Activated CD4-positive, alpha-beta T cell treated with anti-CD3 and anti-CD28 coated beads for 24 hours (primary cell): ENCODE results near the gene GRID1.

Experiments
- DNase-seq, 2 donors: peaks; one replicate each; pipeline ENCODE4 v3.0.0-alpha.2; 2020; ENCODE audit warnings: low read depth in 2 of 2

Gene GRID1

GRCh38 chr10:86213148-86213547 lies 153.4 kb downstream of the GRID1 start:
- no peak for DNase-seq

GRCh38 chr10:86212391-86212700 lies 154.2 kb downstream of the GRID1 start:
- no peak for DNase-seq

DNA sequence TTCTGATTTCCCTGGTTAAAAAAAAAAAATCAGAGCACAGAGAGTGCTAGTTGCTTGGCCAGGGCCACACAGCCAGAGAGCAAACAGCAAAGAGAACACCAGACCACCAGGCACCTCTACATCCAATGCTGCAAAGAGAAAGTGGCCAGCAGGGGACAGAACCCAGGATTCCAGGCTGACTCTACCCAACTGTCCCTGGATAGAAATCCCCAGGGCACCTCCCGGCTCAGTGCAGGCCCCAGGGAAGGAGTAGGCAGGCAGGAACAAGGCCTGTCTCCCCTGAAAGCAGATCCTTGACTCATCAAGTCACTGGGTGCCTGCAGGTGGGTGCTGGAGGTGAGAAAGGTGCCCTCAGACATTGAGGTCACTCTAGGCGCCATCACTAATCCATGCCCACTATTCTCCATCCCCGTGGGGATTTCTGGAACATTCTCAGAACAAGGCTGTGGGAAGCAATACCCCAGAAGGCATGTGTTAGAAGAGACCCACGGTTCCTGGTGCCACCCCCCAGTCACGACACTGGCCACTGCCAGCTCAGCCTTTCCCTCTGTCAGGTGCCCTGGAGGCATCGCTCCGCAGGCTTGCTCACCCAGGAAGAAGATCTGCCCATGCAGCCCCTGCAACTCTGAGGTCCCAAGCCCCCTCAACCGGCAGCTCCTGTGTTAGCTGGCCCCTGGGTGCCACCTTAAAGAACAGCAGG lies 154.8 kb downstream of the GRID1 start:
- DNase-seq = no peak

DNA sequence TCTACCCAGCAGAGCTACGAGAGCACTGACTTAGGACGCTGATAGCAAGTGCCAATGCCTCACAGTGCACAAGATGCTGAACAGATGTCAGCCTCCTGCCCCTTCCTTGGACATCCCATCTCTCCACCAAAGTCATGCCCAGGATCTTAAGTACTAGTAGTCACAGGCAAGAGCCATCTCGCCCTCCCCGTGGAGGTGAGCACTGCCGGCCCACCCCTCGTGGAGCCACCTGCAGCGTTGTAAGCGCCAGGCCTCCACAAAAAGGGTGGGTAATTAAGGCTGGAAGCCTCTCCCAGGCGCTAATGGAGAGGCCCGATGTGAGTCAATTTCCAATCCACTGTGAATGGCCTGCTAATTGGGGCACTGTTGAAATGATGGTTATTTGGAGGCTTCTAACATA lies 156.2 kb downstream of the GRID1 start:
- DNase-seq = no peak

DNA sequence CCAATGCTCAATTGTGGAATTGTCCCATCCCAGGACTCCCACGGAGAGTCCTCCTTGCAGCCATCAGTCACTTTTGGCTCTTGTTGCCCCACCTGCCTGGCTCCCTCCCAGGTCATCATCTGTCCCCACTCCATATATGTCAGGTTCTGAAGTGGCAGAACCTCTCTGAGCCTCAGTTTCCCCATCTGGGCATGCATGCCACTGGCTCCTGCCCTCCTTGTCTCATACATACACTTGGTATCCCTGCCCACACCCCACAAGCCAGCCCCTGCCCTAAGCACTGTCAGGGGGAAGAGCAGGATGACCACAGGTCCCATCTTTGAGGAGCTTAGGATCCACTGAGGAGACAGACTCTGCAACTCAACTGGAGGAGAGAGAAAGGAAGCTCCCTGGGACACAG lies 156.9 kb downstream of the GRID1 start:
- no peak for DNase-seq

DNA sequence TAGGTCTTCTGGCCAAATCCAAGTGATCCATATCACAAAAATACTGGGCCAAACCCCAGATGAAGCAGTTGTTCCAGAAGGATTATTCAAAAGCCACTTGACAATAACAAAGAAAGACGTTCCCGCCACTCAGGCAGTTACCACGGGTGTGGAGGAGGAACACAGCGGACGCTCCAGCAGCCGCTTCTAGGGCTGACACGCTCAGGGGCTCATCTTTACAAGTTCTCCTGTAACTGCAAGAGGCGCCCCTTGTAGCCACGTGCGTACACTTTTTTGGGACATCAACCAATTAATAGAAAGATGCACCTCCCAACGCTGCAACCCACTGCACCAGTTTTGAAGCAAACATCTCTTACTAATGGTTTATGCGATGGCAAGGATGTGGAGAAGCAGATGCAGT lies 159.4 kb downstream of the GRID1 start:
- DNase-seq = no peak

GRCh38 chr10:86206240-86206579 lies 160.4 kb downstream of the GRID1 start:
- DNase-seq = no peak

DNA sequence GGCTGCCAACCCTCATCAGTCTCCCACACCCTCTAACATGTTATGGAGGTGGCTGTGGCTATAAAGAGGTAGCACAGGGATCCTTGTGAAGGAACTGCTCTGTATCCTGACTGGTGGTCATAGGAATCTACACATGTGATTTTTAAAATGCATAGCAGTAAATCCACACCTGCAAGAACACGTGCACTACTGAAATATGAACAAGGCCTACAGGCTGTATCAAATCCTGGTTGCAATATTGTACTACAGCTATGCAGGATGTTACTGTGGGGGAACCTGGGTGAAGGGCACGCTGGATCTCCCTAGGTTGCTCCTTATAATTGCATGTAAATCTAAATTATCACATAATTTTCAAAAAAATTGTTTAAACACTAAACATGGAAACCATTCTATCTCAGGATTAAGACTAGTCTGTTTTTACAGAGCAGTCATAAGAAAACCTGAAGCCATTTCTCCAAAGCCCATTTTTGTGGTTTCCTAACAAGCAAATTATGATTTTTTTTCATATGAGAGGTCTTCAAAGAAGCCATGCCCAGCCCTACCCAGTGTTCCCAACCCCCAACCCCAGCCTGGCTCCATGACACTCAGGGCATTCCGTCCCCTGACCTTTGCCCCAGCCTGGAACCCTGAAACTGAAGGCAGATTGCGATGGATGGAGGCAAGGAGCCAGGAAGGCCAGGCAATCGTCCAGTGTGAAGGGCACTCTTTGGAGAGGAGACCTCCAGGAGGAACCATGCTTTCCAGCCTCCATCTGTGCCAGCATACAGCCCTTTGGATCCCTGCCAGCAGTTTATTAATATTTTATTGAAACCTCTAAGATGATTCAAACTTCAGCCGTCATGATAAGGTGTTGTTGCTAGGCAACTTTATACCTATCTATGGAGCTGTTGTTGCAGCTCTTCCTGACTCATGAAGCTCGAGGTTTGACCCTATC lies 161.0 kb downstream of the GRID1 start:
- no peak for DNase-seq

- DNase-seq = no peak
Measured at GRCh38 chr10:86204421-86205305, 161.9 kb downstream of the GRID1 start.

DNA sequence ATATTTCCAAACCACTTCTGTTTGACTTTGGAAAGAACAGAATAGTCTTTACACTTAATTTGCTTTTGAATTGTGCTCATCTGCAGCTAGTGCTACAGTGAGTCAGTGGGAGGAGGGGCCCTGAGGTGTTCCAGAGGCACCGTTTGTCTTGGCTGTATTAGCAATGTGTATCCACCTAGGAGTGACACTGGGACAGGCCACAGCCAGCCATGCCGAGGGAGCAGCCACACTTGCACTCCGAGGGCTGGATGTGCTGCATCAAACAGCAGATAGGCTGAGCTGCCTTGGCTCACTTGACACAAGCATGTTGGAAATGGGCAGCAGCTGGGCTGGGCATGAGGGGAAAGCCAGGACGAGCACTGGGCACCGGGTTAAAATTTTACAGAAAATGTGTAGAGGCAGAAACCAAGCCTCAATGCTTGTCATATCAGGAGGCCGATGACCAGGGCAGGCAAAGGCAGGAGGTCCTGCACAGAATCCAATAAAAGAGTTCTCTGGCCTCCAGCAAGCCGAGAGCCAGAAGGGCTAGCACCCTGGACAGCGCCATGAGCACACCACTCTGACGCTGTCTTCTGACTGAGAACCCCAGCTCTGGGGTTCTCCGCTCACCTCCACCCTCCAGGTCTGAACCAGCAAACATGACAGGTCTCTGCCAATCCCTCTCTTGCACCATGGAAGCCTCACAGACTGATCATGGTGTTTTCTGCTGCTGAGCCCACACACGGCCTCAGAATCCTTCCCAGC lies 163.3 kb downstream of the GRID1 start:
- DNase-seq = no peak

GRCh38 chr10:86202226-86202735 lies 164.3 kb downstream of the GRID1 start:
- DNase-seq = no peak

DNA sequence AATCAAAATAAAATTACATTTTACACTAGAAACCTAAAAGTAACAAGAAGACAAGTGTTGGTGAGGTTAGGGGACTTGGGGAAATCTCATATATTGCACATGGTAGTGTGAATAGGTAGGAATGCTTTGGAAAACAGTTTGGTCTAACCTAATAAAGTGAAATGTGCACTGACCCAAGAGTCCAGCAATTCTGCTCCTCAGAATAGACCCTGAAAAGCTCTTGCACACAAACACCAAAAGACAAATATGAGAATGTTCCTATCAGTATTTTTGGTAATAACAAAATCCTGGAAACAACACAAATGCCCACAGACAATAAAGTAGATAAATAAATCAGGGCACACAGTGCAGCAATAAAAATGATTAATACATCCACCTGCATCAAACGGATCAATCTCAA lies 165.7 kb downstream of the GRID1 start:
- no peak for DNase-seq

GRCh38 chr10:86200269-86200668 lies 166.3 kb downstream of the GRID1 start:
- DNase-seq = no peak

GRCh38 chr10:86199041-86199440 lies 167.6 kb downstream of the GRID1 start:
- no peak for DNase-seq

- DNase-seq = no peak
Measured at GRCh38 chr10:86198271-86198670, 168.3 kb downstream of the GRID1 start.

DNA sequence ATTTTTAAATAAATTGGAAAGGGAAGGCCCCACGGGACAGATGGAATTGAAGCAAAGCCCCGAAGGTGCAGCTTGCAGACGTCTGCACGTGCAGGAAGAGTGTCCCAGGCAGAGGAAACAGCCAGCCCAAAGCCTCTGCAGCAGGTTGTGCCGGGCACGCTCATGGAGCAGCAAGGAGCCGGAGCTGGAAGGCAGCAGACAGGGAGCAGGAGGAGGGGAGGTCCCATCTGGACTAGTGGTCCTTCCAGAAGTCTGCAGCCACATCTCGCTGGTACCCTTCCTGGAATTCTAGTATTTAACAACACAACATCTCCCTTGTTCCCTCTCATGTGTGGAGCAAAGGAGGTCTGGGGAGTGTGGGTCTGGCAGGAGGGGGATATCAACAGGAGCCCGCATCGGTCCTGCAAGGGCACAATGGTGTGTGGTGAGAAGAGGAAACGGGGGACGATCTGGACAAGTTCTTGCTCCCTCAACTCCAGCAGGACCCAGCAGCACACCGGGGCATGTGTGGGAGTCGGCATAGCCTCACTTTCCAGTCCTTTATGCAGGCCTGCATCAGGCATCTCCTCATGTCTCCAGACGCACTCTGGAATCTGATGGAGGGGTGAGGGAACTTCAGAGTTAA lies 169.3 kb downstream of the GRID1 start:
- no peak for DNase-seq

- DNase-seq = no peak
Measured at GRCh38 chr10:86195521-86196157, 171.0 kb downstream of the GRID1 start.

DNA sequence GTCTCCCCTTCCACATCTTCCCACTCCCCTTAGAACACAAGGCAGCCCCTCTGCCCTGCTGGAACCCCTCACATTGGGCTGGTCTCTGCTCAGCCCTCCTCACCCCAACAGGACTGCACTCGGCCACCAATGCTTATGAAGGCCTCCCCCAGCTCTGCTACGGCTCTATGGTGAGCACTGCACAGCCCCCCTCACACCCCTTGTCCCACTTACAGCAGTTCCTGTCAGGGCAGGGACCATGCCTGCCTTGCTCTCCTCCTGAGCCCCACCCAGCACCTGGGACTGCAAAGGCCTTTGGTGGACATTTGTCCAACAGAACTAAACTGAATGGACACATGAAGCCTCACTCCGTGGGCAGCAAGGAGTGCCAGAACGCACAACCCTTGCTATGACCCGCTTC lies 171.9 kb downstream of the GRID1 start:
- DNase-seq = no peak

GRCh38 chr10:86193841-86194240 lies 172.8 kb downstream of the GRID1 start:
- DNase-seq = no peak

DNA sequence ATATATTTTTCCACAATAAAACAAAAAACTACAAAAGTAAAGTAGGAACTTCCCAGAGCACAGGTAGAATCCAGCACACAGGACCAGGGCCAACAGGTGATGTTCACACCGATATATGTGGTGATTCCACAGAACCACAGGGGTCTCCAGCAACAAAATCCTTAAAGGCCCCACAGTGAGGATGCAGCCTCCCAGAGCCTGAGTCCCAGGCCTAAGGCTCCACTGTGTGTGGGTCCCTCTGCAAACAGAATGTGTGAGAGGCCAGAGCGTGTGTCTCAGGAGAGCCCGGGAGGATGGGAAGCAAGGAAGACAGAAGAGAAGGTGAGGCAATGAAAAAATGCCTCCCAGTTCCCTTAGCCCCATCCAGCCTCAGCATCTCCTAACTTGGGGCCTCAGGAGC lies 173.9 kb downstream of the GRID1 start:
- DNase-seq = no peak

- no peak for DNase-seq
Measured at GRCh38 chr10:86192147-86192546, 174.4 kb downstream of the GRID1 start.
